ENCODE measurements around the gene GREB1L. TPM values are rescaled to one million over a fixed set of nuclear protein-coding genes. Genes with fewer than 3 reads are reported as not detected.

Gene GREB1L
- total RNA-seq, 1 experiment from 2014 or later, result 0.26 TPM

DNA sequence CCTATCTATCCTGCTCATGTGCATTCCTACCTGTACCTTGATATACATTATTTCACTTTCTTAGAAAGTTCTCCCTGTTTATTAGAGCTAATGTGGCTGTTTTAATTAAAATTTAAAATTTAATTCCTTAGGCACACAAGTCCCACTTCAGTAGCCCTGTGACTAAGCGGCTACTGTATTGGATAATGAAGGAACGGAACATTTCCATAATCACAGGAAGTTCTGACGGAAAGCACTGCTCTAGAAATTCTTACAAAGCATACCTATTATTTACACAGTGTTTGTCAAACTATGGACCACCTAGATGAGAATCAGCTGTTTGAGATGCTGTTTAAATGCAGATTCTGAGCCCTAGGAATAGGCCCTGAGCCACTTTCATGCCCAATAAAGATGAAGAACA lies 13.2 kb downstream of the GREB1L start:
- H3K9me3 Mint-ChIP-seq, result no peaks in the 10 kb centered on the region
- TF ChIP-seq ZNF671 (CRISPR knock-in tag; IDR thresholded peaks at IDR 0.05) (no peak), ZNF396 (CRISPR knock-in tag; IDR thresholded peaks at IDR 0.05; ENCODE audit: borderline replicate concordance) (no peak), CREB1 (CRISPR knock-in tag; IDR thresholded peaks at IDR 0.05) (no peak), MXD4 (CRISPR knock-in tag; IDR thresholded peaks at IDR 0.05; ENCODE audit: borderline replicate concordance) (no peak), NR1H2 (CRISPR knock-in tag; IDR thresholded peaks at IDR 0.05) (no peak), PRRX2 (CRISPR knock-in tag; IDR thresholded peaks at IDR 0.05) (no peak), ZNF121 (CRISPR knock-in tag; IDR thresholded peaks at IDR 0.05) (no peak), TEAD1 (CRISPR knock-in tag; IDR thresholded peaks at IDR 0.05) (no peak), SOX15 (CRISPR knock-in tag; IDR thresholded peaks at IDR 0.05) (no peak), USF1 (CRISPR knock-in tag; IDR thresholded peaks at IDR 0.05) (no peak), FOXK1 (CRISPR knock-in tag; IDR thresholded peaks at IDR 0.05) (no peak), E2F4 (CRISPR knock-in tag; IDR thresholded peaks at IDR 0.05; ENCODE audit: borderline replicate concordance, low read depth) (no peak), ZNF138 (CRISPR knock-in tag; conservative IDR thresholded peaks at IDR 0.05) (no peak), TCF7 (CRISPR knock-in tag; IDR thresholded peaks at IDR 0.05; ENCODE audit: low read depth) (no peak), ZNF317 (CRISPR knock-in tag; IDR thresholded peaks at IDR 0.05; ENCODE audit: borderline replicate concordance, low read depth) (no peak), NFE2L1 (CRISPR knock-in tag; IDR thresholded peaks at IDR 0.05) (no peak), OVOL2 (CRISPR knock-in tag; IDR thresholded peaks at IDR 0.05; ENCODE audit: borderline replicate concordance) (no peak)
- TF ChIP-seq, protein P1, sequence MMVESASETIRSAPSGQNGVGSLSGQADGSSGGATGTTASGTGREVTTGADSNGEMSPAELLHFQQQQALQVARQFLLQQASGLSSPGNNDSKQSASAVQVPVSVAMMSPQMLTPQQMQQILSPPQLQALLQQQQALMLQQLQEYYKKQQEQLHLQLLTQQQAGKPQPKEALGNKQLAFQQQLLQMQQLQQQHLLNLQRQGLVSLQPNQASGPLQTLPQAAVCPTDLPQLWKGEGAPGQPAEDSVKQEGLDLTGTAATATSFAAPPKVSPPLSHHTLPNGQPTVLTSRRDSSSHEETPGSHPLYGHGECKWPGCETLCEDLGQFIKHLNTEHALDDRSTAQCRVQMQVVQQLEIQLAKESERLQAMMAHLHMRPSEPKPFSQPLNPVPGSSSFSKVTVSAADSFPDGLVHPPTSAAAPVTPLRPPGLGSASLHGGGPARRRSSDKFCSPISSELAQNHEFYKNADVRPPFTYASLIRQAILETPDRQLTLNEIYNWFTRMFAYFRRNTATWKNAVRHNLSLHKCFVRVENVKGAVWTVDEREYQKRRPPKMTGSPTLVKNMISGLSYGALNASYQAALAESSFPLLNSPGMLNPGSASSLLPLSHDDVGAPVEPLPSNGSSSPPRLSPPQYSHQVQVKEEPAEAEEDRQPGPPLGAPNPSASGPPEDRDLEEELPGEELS (CRISPR knock-in tag; IDR thresholded peaks at IDR 0.05), result no peak
- TF ChIP-seq, protein P2, sequence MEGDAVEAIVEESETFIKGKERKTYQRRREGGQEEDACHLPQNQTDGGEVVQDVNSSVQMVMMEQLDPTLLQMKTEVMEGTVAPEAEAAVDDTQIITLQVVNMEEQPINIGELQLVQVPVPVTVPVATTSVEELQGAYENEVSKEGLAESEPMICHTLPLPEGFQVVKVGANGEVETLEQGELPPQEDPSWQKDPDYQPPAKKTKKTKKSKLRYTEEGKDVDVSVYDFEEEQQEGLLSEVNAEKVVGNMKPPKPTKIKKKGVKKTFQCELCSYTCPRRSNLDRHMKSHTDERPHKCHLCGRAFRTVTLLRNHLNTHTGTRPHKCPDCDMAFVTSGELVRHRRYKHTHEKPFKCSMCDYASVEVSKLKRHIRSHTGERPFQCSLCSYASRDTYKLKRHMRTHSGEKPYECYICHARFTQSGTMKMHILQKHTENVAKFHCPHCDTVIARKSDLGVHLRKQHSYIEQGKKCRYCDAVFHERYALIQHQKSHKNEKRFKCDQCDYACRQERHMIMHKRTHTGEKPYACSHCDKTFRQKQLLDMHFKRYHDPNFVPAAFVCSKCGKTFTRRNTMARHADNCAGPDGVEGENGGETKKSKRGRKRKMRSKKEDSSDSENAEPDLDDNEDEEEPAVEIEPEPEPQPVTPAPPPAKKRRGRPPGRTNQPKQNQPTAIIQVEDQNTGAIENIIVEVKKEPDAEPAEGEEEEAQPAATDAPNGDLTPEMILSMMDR (IDR thresholded peaks at IDR 0.05), result no peak
- TF ChIP-seq, protein P3, sequence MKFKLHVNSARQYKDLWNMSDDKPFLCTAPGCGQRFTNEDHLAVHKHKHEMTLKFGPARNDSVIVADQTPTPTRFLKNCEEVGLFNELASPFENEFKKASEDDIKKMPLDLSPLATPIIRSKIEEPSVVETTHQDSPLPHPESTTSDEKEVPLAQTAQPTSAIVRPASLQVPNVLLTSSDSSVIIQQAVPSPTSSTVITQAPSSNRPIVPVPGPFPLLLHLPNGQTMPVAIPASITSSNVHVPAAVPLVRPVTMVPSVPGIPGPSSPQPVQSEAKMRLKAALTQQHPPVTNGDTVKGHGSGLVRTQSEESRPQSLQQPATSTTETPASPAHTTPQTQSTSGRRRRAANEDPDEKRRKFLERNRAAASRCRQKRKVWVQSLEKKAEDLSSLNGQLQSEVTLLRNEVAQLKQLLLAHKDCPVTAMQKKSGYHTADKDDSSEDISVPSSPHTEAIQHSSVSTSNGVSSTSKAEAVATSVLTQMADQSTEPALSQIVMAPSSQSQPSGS (CRISPR knock-in tag; IDR thresholded peaks at IDR 0.05; ENCODE audit: borderline replicate concordance, low read depth), result no peak
- H3K27me3 Mint-ChIP-seq (ENCODE audit: low read depth), result peaks cover 8% of the 10 kb centered on the region
- no peak overlapping the region for H3K27ac Mint-ChIP-seq
- POLR2A ChIA-PET, result no interaction called here
- CTCF ChIA-PET, result no interaction called here
- no peaks in the 10 kb centered on the region for H3K4me1 Mint-ChIP-seq
- ATAC-seq (no peak), DNase-seq (ENCODE audit: low spot score) (no peak)
- no peak overlapping the region for H3K4me3 Mint-ChIP-seq
- no peaks in the 10 kb centered on the region for H3K36me3 Mint-ChIP-seq

DNA sequence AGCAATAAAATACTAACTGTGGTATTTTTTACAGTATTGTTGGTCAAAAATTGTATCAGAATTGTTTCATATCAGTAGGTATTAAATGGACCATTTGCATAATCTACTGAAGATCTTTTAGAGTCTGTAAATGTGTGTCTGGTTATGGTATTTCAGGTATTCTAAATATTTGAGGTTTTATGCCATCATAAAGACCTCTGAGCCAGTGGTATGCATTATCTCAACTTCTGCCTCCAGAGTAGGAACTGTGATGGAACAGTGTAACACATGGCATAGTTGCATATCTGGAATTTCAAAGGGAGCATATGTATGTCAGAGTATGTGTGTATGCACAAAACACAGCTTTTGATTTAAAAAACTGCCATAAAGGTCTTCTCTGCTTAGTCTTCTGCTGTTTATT lies 15.4 kb downstream of the GREB1L start:
- Mint-ChIP-seq H3K36me3 (no peaks in the 10 kb centered on the region), H3K27me3 (ENCODE audit: low read depth) (peaks cover 5% of the 10 kb centered on the region), H3K4me1 (peaks cover 13% of the 10 kb centered on the region), H3K4me3 (no peak overlapping the region), H3K9me3 (no peaks in the 10 kb centered on the region), H3K27ac (no peak overlapping the region)
- ChIA-PET POLR2A (no interaction called here), CTCF (no interaction called here)
- ATAC-seq (no peak), DNase-seq (ENCODE audit: low spot score) (no peak)
- TF ChIP-seq CBFB (CRISPR knock-in tag; IDR thresholded peaks at IDR 0.05; ENCODE audit: low read depth) (no peak), CDX4 (CRISPR knock-in tag; IDR thresholded peaks at IDR 0.05; ENCODE audit: borderline replicate concordance) (no peak), IRF2 (CRISPR knock-in tag; IDR thresholded peaks at IDR 0.05; ENCODE audit: borderline replicate concordance, low read depth) (no peak), ELF4 (CRISPR knock-in tag; IDR thresholded peaks at IDR 0.05; ENCODE audit: low read depth) (no peak), FOXP1 (CRISPR knock-in tag; IDR thresholded peaks at IDR 0.05; ENCODE audit: borderline replicate concordance) (no peak), SMAD4 (CRISPR knock-in tag; IDR thresholded peaks at IDR 0.05) (no peak), ZNF423 (CRISPR knock-in tag; IDR thresholded peaks at IDR 0.05) (no peak)
- TF ChIP-seq, protein P1 (CRISPR knock-in tag; IDR thresholded peaks at IDR 0.05), result no peak

All from WTC11 (cell line).